Adrenal gland (tissue), 12 donors: ENCODE results near the gene C1orf116. TPM values are rescaled to one million over a fixed set of nuclear protein-coding genes. Genes with fewer than 3 reads are reported as not detected.

Experiments used
- DNase-seq, 7 donors: peaks; one replicate each; pipeline ENCODE4 v3.0.0-alpha.2; 2019 to 2020
- H3K27ac ChIP-seq, 5 donors: fragments of 200-600 bp; sonication (generic) in 4 of 5; 1 replicate in 3 of 5; 2 replicates in 2 of 5; pipeline versions ENCODE4 v1.5.1 to v1.8.0; 2016 to 2020; ENCODE audit warnings: mild to moderate bottlenecking in 1 of 5
- H3K27me3 ChIP-seq: fragments of 200-600 bp; 2 replicates; pipeline ENCODE4 v1.8.0; 2021
- H3K36me3 ChIP-seq, 2 donors: fragments of 200-600 bp; replicated peaks in 1 of 2; 1 replicate in 1 of 2; 2 replicates in 1 of 2; pipeline versions ENCODE4 v1.5.1 to v1.8.0; 2018 to 2022
- H3K4me1 ChIP-seq, 2 donors: fragments of 200-600 bp; replicated peaks in 1 of 2; 1 replicate in 1 of 2; 2 replicates in 1 of 2; pipeline versions ENCODE4 v1.5.1 to v1.8.0; 2018 to 2021
- H3K4me3 ChIP-seq, 4 donors: fragments of 200-600 bp; sonication (generic) in 3 of 4; one replicate each; pipeline ENCODE4 v1.5.1; 2016 to 2018
- H3K9me3 ChIP-seq, 3 donors: fragments of 200-600 bp; sonication (generic) in 1 of 3; replicated peaks in 1 of 3; 1 replicate in 2 of 3; 2 replicates in 1 of 3; pipeline versions ENCODE4 v1.5.1 to v1.8.0; 2016 to 2021
- CTCF ChIP-seq, 6 experiments: fragments of 450-650 bp in 4 of 6; fragments of 200-600 bp in 2 of 6; sonication (generic) in 1 of 6; IDR thresholded peaks; 1 replicate in 5 of 6; 2 replicates in 1 of 6; pipeline versions ENCODE4 v1.5.1 to v1.8.0; 2016 to 2021; ENCODE audit warnings: antibody characterized with exemption in 6 of 6, mild to moderate bottlenecking in 2 of 6, moderate library complexity in 1 of 6
- POLR2A ChIP-seq, 2 donors: fragments of 450-650 bp; IDR thresholded peaks; one replicate each; pipeline ENCODE4 v1.6.1; 2017; ENCODE audit warnings: antibody characterized with exemption in 2 of 2, mild to moderate bottlenecking in 2 of 2, moderate library complexity in 1 of 2
- WGBS, 4 donors: extraction: QIAGEN DNeasy Blood & Tissue Kit in 2 of 4; methylation state at CpG; one replicate each; pipeline versions ENCODE4 v1.1.5 to v1.1.7; 2013 to 2017; 5-methylcytosine and 5-hydroxymethylcytosine counted together
- intact Hi-C, 2 donors: fragments of 100-400 bp; cut with DNase I; formaldehyde crosslinking; loops; one replicate each; pipeline versions ENCODE4 v1.14.1 to v1.15.0; 2022 to 2023
- polyA plus RNA-seq, 3 donors: library from polyadenylated mRNA; stranded (reverse); fragments of 200-250 nt in 2 of 3; fragments of 350-450 nt in 1 of 3; fragmentation: Illumina TruSeq in 1 of 3; extraction: RNeasy Lipid Tissue Mini Kit (QIAGEN cat#74804) in 1 of 3; gene quantifications; one replicate each; pipeline ENCODE4 v1.2.3, GENCODE V29; 2013 to 2014
- total RNA-seq, 9 donors: library from RNA; depleted of rRNA in 4 of 9; stranded (reverse); fragments of >200 nt in 4 of 9; fragments of 120-200 nt in 1 of 9; fragmentation: NEBNext Ultra II Directional in 1 of 9; extraction: Animal tissue kit (Norgen Biotek cat#: 25700) in 1 of 9; gene quantifications; one replicate each; pipeline versions ENCODE4 v1.1.0 to v1.2.4, GENCODE V29; 2013 to 2023
- donor health status: healthy with polysubstance abuse.
- donor health status: Bipolar disorder and iron deficiency.
- donor health status: DM: yes; HTN: yes; CAD: no.
- donor health status: DM: no; HTN: no; CAD: no.
- donor health status: DM: no; HTN: no; CAD: no.
- donor health status: DM: yes; HTN: yes; CAD: no.

Gene C1orf116
- total and polyA plus RNA-seq, 12 donors = 0.11 to 3.7 (median 0.96) TPM

GRCh38 chr1:207069858-207070506 is 37.4 kb upstream of the C1orf116 start:
- Histone ChIP-seq H3K36me3 (peaks cover 0 to 52% of the 10 kb centered on the region in 2 donors), H3K27me3 (no peaks in the 10 kb centered on the region), H3K4me1 (no peaks in the 10 kb centered on the region), H3K27ac (no peak overlapping the region), H3K4me3 (no peak overlapping the region), H3K9me3 (no peaks in the 10 kb centered on the region)
- TF ChIP-seq CTCF (IDR thresholded peaks at IDR 0.05) (no peak), POLR2A (IDR thresholded peaks at IDR 0.05) (no peak)
- 88 to 93% (median 91%) methylated on average over 5 of the region's 5 CpGs; no CpG with 5 or more reads in 1 of the 4 donors for WGBS, 4 donors
- intact Hi-C loops = loop anchor here in 1 of 2 donors (5.0 kb wide), 1 partner anchor 332 kb away; no protein-coding TSS in a partner anchor
- DNase-seq = no peak

GRCh38 chr1:207069061-207069460 is 36.5 kb upstream of the C1orf116 start:
- Histone ChIP-seq H3K9me3 (no peaks in the 10 kb centered on the region), H3K36me3 (peaks cover 0 to 59% of the 10 kb centered on the region in 2 donors), H3K27ac (no peak overlapping the region), H3K27me3 (no peaks in the 10 kb centered on the region), H3K4me3 (no peak overlapping the region), H3K4me1 (no peaks in the 10 kb centered on the region)
- intact Hi-C loops = no loop called here
- 79 to 89% (median 83%) methylated on average over 3 of the region's 3 CpGs for WGBS, 4 donors
- DNase-seq = no peak
- no peak for TF ChIP-seq POLR2A (IDR thresholded peaks at IDR 0.05)
- no peak for TF ChIP-seq CTCF (IDR thresholded peaks at IDR 0.05)

GRCh38 chr1:207067665-207068064 is 35.1 kb upstream of the C1orf116 start:
- TF ChIP-seq CTCF (IDR thresholded peaks at IDR 0.05) (no peak), POLR2A (IDR thresholded peaks at IDR 0.05) (no peak)
- Histone ChIP-seq H3K27ac (no peak overlapping the region), H3K4me3 (no peak overlapping the region), H3K27me3 (no peaks in the 10 kb centered on the region), H3K36me3 (peaks cover 0 to 69% of the 10 kb centered on the region in 2 donors), H3K9me3 (no peaks in the 10 kb centered on the region), H3K4me1 (no peaks in the 10 kb centered on the region)
- DNase-seq = no peak
- intact Hi-C loops = no loop called here
- WGBS, 4 donors = 76 to 96% (median 89%) methylated on average over 5 of the region's 5 CpGs

- WGBS, 4 donors = 53 to 63% (median 63%) methylated on average over 3 of the region's 3 CpGs
- Histone ChIP-seq H3K9me3 (no peaks in the 10 kb centered on the region), H3K4me1 (no peaks in the 10 kb centered on the region), H3K27ac (no peak overlapping the region), H3K4me3 (no peak overlapping the region), H3K27me3 (no peaks in the 10 kb centered on the region), H3K36me3 (peaks cover 0 to 74% of the 10 kb centered on the region in 2 donors)
- TF ChIP-seq POLR2A (IDR thresholded peaks at IDR 0.05) (no peak), CTCF (IDR thresholded peaks at IDR 0.05) (no peak)
- DNase-seq = no peak
- intact Hi-C loops = no loop called here
Observed at GRCh38 chr1:207067185-207067584, 34.6 kb upstream of the C1orf116 start.
